Large intestine (tissue), 3 donors: ENCODE measurements around the gene ACER3. TPM values are rescaled to one million over a fixed set of nuclear protein-coding genes. Genes with fewer than 3 reads are reported as not detected.

Experiments
- DNase-seq, 2 donors: peaks; one replicate each; pipeline versions ENCODE4 v3.0.0 to v3.0.0-alpha.2; 2013
- H3K27ac ChIP-seq: one replicate; pipeline ENCODE4 v1.5.1; 2013; ENCODE audit warnings: low read length
- H3K27me3 ChIP-seq: 2 replicates; pipeline ENCODE4 v1.6.1; 2013; ENCODE audit warnings: low read length; ENCODE audit not compliant: control insufficient read depth, insufficient read depth
- H3K36me3 ChIP-seq: 2 replicates; pipeline ENCODE4 v1.6.1; 2013; ENCODE audit warnings: low read length; ENCODE audit not compliant: control insufficient read depth, insufficient read depth
- H3K4me1 ChIP-seq: one replicate; pipeline ENCODE4 v1.6.1; 2013; ENCODE audit warnings: low read length; ENCODE audit not compliant: control insufficient read depth, insufficient read depth
- H3K4me3 ChIP-seq: one replicate; pipeline ENCODE4 v1.5.1; 2013; ENCODE audit warnings: low read length
- H3K9me3 ChIP-seq: one replicate; pipeline ENCODE4 v1.6.1; 2013; ENCODE audit warnings: mild to moderate bottlenecking, low read depth, low read length, moderate library complexity; ENCODE audit not compliant: control insufficient read depth
- WGBS: methylation state at CpG from one replicate; pipeline ENCODE4 v1.1.5; 2013; ENCODE audit warnings: low lambda C conversion rate; ENCODE audit not compliant: insufficient coverage; 5-methylcytosine and 5-hydroxymethylcytosine counted together
- polyA plus RNA-seq: library from polyadenylated mRNA; unstranded; fragments of 120-200 nt; gene quantifications from one replicate; pipeline ENCODE4 v1.2.1, GENCODE V29; 2013

ACER3 gene
- polyA plus RNA-seq, 1 donor = 9.4 TPM

DNA sequence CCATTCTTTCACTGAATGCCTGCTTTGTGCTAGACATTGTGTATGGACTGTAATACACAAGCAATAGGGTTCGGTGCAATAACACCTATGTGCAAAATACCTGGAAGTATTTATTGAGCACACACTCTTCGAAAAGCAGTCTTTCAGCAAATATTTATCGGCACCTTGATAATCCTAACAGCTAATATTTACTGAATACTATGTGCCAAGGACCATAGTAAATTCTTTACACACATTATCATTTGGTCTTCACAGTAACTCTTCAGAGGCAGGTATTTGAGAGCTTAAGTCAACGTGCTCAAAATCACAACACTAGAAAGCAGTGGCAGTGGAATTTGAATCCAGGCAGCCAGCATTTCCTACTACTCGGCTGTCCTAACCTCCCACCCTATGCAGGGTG is 175.7 kb downstream of the ACER3 start:
- Histone ChIP-seq H3K9me3 (peaks cover 8% of the 10 kb centered on the region), H3K27me3 (peaks cover 14% of the 10 kb centered on the region), H3K4me3 (no peak overlapping the region), H3K4me1 (peaks cover 39% of the 10 kb centered on the region), H3K36me3 (no peaks in the 10 kb centered on the region), H3K27ac (peak overlapping the region; percentile 71)
- 20% methylated on average over 1 of the region's 5 CpGs for WGBS
- DNase-seq = peak in 1 of 2 donors; percentile 71

DNA sequence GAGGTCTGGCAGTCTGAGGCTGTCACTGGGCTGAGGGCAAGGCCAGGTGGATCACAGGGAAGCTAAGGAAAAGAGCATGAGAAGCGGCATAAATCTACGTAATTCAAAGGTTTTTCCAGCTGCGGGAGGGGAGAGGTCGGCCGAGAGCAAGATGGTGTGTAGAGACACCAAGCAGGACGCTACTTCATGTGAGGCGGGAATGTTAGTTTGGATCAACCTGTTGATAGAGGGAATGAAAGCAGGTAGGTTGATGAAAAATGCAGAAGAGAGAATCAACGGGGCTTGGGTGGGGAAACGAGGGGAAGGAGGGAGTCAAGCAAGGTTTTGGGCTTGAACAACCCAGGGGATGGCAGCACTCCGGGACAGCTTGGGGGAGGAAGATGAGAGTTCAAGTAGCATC is 176.3 kb downstream of the ACER3 start:
- peak overlapping the region; percentile 71 for H3K27ac ChIP-seq
- 70% methylated on average over 2 of the region's 10 CpGs for WGBS
- peaks cover 39% of the 10 kb centered on the region for H3K4me1 ChIP-seq
- DNase-seq = no peak
- H3K36me3 ChIP-seq = no peaks in the 10 kb centered on the region
- H3K27me3 ChIP-seq = peaks cover 14% of the 10 kb centered on the region
- H3K9me3 ChIP-seq = peaks cover 8% of the 10 kb centered on the region
- no peak overlapping the region for H3K4me3 ChIP-seq

DNA sequence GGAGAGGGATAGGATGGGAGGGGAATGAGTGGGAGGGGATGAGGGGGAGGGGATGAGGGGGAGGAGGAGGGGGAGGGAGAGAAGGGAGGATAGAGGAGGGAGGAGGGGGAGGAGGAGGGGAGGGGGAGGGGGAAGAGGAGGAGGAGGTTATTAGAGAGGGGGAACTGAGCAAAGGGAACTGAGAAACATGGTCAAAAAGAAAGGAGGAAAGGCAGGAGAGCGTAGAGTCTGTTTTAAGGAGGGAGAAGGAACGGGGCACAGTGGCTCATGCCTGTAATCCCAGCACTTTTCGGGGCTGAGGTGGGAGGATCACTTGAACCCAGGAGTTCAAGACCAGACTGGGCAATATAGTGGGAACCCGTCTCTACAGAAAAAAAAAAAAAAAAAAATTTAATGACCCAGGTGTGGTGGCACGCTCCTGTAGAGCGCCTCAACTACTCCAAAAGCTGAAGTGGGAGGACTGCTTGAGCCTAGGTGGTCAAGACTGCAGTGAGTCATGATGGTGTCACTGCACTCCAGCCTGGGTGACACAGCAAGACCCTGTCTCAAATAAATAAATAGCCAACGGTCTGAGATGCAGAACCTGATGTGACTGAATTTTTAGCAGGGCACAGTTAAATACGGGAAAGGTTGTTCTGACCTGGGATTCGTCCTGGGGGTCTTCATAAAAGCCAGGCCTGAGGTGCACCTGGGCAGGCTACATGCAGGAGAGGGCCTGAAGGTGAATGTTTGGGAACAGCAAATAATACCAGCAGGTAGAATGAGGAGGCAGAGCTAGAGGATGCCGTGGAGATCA is 177.5 kb downstream of the ACER3 start:
- Histone ChIP-seq H3K4me1 (peaks cover 39% of the 10 kb centered on the region), H3K36me3 (no peaks in the 10 kb centered on the region), H3K4me3 (no peak overlapping the region), H3K27ac (no peak overlapping the region), H3K27me3 (peaks cover 14% of the 10 kb centered on the region), H3K9me3 (peaks cover 8% of the 10 kb centered on the region)
- WGBS = 100% methylated on average over 1 of the region's 10 CpGs
- DNase-seq = no peak

DNA sequence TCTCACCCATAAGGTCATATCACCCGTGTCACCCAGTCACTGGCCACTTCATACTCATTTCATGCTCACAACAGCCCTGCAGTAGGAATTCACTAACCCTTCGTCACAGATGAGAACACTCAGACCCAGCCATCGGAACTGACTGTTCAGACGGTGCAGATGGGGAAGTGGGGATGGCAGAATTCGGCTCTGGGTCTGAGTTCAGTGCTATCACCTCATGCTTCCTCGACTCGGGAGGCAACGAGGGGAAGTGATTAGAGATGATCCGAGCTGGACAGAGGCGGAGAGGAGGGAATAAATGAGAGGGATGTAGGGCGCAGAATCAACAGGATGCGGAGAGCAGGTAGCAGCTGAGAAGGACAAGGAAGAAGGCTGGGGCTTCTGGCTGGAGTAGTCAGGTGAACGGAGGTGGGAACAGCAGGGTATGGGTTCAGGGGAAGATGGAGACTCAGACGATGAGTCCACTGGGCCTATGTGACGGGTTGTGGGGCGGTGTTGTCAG is 178.2 kb downstream of the ACER3 start:
- 100% methylated on average over 3 of the region's 16 CpGs for WGBS
- H3K4me3 ChIP-seq = no peak overlapping the region
- H3K4me1 ChIP-seq = peaks cover 38% of the 10 kb centered on the region
- peaks cover 8% of the 10 kb centered on the region for H3K9me3 ChIP-seq
- H3K27me3 ChIP-seq = peaks cover 14% of the 10 kb centered on the region
- no peak overlapping the region for H3K27ac ChIP-seq
- no peaks in the 10 kb centered on the region for H3K36me3 ChIP-seq
- no peak for DNase-seq

DNA sequence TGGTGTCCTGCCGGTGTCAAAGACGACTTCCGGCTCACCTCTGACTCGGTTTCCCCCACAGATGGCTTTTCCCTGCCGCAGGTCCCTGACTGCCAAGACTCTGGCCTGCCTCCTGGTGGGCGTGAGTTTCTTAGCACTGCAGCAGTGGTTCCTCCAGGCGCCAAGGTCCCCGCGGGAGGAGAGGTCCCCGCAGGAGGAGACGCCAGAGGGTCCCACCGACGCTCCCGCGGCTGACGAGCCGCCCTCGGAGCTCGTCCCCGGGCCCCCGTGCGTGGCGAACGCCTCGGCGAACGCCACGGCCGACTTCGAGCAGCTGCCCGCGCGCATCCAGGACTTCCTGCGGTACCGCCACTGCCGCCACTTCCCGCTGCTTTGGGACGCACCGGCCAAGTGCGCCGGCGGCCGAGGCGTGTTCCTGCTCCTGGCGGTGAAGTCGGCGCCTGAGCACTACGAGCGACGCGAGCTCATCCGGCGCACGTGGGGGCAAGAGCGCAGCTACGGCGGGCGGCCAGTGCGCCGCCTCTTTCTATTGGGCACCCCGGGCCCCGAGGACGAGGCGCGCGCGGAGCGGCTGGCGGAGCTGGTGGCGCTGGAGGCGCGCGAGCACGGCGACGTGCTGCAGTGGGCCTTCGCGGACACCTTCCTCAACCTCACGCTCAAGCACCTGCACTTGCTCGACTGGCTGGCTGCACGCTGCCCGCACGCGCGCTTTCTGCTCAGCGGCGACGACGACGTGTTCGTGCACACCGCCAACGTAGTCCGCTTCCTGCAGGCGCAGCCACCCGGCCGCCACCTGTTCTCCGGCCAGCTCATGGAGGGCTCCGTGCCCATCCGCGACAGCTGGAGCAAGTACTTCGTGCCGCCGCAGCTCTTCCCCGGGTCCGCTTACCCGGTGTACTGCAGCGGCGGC is 179.0 kb downstream of the ACER3 start:
- Histone ChIP-seq H3K9me3 (peaks cover 8% of the 10 kb centered on the region), H3K4me3 (peak overlapping the region; percentile 16), H3K27me3 (peaks cover 14% of the 10 kb centered on the region), H3K36me3 (no peaks in the 10 kb centered on the region), H3K27ac (no peak overlapping the region), H3K4me1 (peaks cover 29% of the 10 kb centered on the region)
- WGBS = no CpG with 5 or more reads among the region's 109 CpGs
- peak; percentile 49 to 82 for DNase-seq

DNA sequence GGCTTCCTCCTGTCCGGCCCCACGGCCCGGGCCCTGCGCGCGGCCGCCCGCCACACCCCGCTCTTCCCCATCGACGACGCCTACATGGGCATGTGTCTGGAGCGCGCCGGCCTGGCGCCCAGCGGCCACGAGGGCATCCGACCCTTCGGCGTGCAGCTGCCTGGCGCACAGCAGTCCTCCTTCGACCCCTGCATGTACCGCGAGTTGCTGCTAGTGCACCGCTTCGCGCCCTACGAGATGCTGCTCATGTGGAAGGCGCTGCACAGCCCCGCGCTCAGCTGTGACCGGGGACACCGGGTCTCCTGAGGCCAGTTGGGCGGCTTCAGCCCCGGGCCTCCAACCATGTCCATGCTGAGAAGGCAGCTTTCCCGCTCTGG is 179.7 kb downstream of the ACER3 start:
- H3K4me1 ChIP-seq = peaks cover 25% of the 10 kb centered on the region
- no peaks in the 10 kb centered on the region for H3K36me3 ChIP-seq
- H3K4me3 ChIP-seq = no peak overlapping the region
- peaks cover 14% of the 10 kb centered on the region for H3K27me3 ChIP-seq
- H3K9me3 ChIP-seq = peaks cover 8% of the 10 kb centered on the region
- no peak for DNase-seq
- WGBS = no CpG with 5 or more reads among the region's 37 CpGs
- no peak overlapping the region for H3K27ac ChIP-seq

DNA sequence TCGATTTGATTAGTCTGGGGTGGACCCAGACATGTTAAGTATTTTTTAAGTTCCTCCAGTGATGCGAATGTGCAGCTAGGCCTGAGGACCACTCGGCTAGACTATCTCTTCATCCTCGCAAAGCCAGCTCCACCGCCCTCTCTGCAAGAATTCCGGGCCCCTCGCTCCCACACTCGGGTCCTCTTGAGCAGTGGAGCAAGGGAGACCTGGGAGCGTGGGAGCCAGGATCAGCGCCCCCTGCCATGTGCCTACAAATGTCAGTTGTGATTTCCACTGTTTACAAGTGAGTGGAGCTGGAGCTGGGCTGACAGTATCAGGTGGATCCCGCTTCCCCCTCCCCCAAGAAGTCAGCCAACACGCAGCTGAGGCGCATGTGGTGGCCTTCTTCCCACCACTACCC is 180.2 kb downstream of the ACER3 start:
- Histone ChIP-seq H3K27ac (no peak overlapping the region), H3K4me3 (no peak overlapping the region), H3K4me1 (peaks cover 28% of the 10 kb centered on the region), H3K36me3 (no peaks in the 10 kb centered on the region), H3K27me3 (peaks cover 14% of the 10 kb centered on the region), H3K9me3 (peaks cover 8% of the 10 kb centered on the region)
- WGBS = no CpG with 5 or more reads among the region's 13 CpGs
- no peak for DNase-seq

DNA sequence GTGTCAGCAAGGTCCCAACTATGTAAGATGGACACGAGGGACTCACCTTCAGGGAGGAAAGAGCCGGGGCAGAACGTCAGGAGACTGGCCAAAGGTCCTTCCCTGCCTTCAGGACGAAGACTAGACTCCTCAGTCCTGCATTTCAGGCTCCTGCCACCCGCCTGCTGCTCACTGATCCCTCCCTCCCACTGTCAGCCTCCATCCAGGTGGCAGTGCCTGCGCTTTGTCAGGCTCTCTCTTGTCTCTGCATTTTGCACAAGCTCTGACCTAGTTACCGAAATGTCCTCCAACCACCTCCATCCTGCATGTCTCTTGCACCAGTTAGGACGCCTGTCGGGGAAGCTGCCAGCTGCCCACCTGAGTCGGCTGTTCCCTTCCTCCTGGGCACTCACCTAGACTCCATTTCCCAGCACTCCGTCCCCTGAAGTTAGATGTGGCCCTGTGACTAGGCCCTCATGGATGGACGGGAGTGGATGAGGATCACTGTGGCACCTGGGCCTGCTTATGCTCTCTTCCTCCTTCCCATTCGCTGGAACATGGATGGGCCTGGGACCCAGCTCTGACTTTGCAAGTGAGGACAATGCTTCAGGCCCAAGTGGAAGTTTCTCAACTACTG is 181.5 kb downstream of the ACER3 start:
- H3K27me3 ChIP-seq = peaks cover 14% of the 10 kb centered on the region

DNA sequence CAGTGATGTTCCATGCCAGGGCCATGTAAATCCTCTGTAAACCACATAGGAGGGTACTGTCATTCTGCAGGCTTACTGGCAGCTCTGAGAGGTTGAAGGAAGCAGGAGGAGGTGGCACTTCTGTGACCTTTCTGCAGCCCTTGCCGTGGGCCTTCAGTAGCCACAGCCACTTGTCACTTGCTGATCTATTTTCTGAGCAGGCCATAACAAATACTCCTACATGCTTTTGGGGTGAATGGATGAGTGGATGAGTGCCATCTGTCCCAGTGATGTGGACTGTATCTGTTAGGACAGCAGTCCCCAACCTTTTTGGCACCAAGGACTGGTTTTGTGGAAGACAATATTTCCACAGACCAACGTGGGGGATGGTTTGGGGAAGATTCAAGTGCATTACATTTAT is 183.6 kb downstream of the ACER3 start:
- no peak for DNase-seq
- no peak overlapping the region for H3K4me3 ChIP-seq
- WGBS = no CpG with 5 or more reads among the region's 2 CpGs
- H3K36me3 ChIP-seq = no peaks in the 10 kb centered on the region
- no peak overlapping the region for H3K27ac ChIP-seq
- peaks cover 8% of the 10 kb centered on the region for H3K9me3 ChIP-seq
- H3K4me1 ChIP-seq = peaks cover 21% of the 10 kb centered on the region
- H3K27me3 ChIP-seq = peaks cover 10% of the 10 kb centered on the region

More for the DNA sequence above, 181.5 kb downstream of the ACER3 start:
- no peak overlapping the region for H3K27ac ChIP-seq
- DNase-seq = no peak
- no peak overlapping the region for H3K4me3 ChIP-seq
- no peaks in the 10 kb centered on the region for H3K36me3 ChIP-seq
- WGBS = 100% methylated on average over 1 of the region's 13 CpGs
- H3K4me1 ChIP-seq = peaks cover 20% of the 10 kb centered on the region
- H3K9me3 ChIP-seq = peaks cover 8% of the 10 kb centered on the region

DNA sequence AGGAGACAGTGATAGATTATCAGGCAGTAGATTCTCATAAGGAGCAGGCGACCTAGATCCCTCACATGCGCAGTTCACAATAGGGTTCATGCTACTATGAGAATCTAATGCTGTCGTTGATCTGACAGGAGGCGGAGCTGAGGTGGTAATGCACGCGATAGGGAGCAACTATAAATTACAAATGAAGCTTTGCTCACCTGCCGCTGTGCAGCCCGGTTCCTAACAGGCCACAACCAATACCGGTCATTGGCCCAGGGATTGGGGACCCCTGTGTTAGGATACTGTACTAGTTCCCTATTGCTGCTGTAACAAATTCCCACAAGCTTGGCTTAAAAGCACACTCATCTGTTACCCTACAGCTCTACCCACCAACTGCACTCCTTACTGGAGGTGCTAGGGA is 184.2 kb downstream of the ACER3 start:
- peaks cover 8% of the 10 kb centered on the region for H3K9me3 ChIP-seq
- peaks cover 22% of the 10 kb centered on the region for H3K4me1 ChIP-seq
- no peak for DNase-seq
- no peak overlapping the region for H3K27ac ChIP-seq
- H3K4me3 ChIP-seq = no peak overlapping the region
- no peaks in the 10 kb centered on the region for H3K36me3 ChIP-seq
- no CpG with 5 or more reads among the region's 9 CpGs for WGBS
- H3K27me3 ChIP-seq = peaks cover 8% of the 10 kb centered on the region
